DND-41 (cell line): ENCODE data around the gene FXYD7.

Source experiments
- ATAC-seq: fragments of 200-7000 bp; cut with Tn5 transposase; 3 replicates; pipeline ENCODE4 v1.9.1; 2021; ENCODE audit warnings: low read depth; ENCODE audit not compliant: insufficient read depth
- DNase-seq: peaks from one replicate; pipeline ENCODE4 v3.0.0-alpha.2; 2020
- H2AFZ ChIP-seq: 2 replicates; pipeline ENCODE4 v1.6.0; 2012; ENCODE audit warnings: low read depth, low read length
- H3K27ac ChIP-seq: 2 replicates; pipeline ENCODE4 v1.5.1; 2012; ENCODE audit warnings: low read length, inconsistent platforms
- H3K27me3 ChIP-seq: fragments of 200-600 bp; sonication (generic); 2 replicates; pipeline ENCODE4 v1.6.0; 2012; ENCODE audit warnings: low read length, mild to moderate bottlenecking, inconsistent platforms; ENCODE audit not compliant: insufficient read depth, poor library complexity
- H3K36me3 ChIP-seq: 2 replicates; pipeline ENCODE4 v1.5.1; 2012; ENCODE audit warnings: low read length, inconsistent platforms; ENCODE audit not compliant: insufficient read depth
- H3K4me1 ChIP-seq: 2 replicates; pipeline ENCODE4 v1.5.1; 2012; ENCODE audit warnings: mild to moderate bottlenecking, low read length; ENCODE audit not compliant: insufficient read depth
- H3K4me2 ChIP-seq: 2 replicates; pipeline ENCODE4 v1.6.0; 2012; ENCODE audit warnings: mild to moderate bottlenecking, moderate library complexity, low read length, inconsistent platforms; ENCODE audit not compliant: insufficient read depth
- H3K4me3 ChIP-seq, 2 experiments: fragments of 200-600 bp in 1 of 2; shearing (Covaris generic) in 1 of 2; 2 replicates each; pipeline ENCODE4 v1.5.1; 2012 to 2016; ENCODE audit warnings: inconsistent platforms in 2 of 2, low read length in 2 of 2, mild to moderate bottlenecking in 2 of 2, low read depth in 1 of 2, moderate library complexity in 1 of 2
- H3K79me2 ChIP-seq: 2 replicates; pipeline ENCODE4 v1.6.0; 2012; ENCODE audit warnings: low read length, inconsistent platforms; ENCODE audit not compliant: insufficient read depth
- H3K9ac ChIP-seq: 2 replicates; pipeline ENCODE4 v1.6.0; 2012; ENCODE audit warnings: low read depth, mild to moderate bottlenecking, inconsistent platforms, low read length, moderate library complexity
- H3K9me3 ChIP-seq: 2 replicates; pipeline ENCODE4 v1.5.1; 2012; ENCODE audit warnings: low read length, moderate library complexity, mild to moderate bottlenecking, inconsistent platforms; ENCODE audit not compliant: insufficient read depth, severe bottlenecking
- H4K20me1 ChIP-seq: 2 replicates; pipeline ENCODE4 v1.6.0; 2012; ENCODE audit warnings: low read length; ENCODE audit not compliant: insufficient read depth
- CTCF ChIP-seq: IDR thresholded peaks from 2 replicates; pipeline ENCODE4 v1.5.1; 2012; ENCODE audit warnings: borderline replicate concordance, low read length, moderate library complexity, mild to moderate bottlenecking; ENCODE audit not compliant: poor library complexity, severe bottlenecking; ENCODE audit errors: extremely low read depth
- EZH2 ChIP-seq: IDR thresholded peaks from 3 replicates; pipeline ENCODE4 v1.6.1; 2012; ENCODE audit warnings: borderline replicate concordance, low read depth, mild to moderate bottlenecking, moderate library complexity, low read length, inconsistent platforms; ENCODE audit not compliant: severe bottlenecking

FXYD7 gene

GRCh38 chr19:35143231-35143715, at the start of gene FXYD7:
FXYD7 (plus strand) TSS chr19:35143255; CDS start chr19:35143334, 79 bp downstream.
- DNase-seq (no peak), ATAC-seq (no peak)
- peaks cover 9% of the 10 kb centered on the region; the same call in 1 of the 2 replicates for H4K20me1 ChIP-seq
- no peak within 1 kb of the TSS for H3K27ac ChIP-seq
- no peaks in the 10 kb centered on the region for H3K9me3 ChIP-seq
- H2AFZ ChIP-seq = no peak within 1 kb of the TSS
- peaks cover 11% of the 10 kb centered on the region for H3K4me1 ChIP-seq
- H3K4me2 ChIP-seq = no peak within 1 kb of the TSS
- H3K79me2 ChIP-seq = no peaks in the 10 kb centered on the region
- no peak for TF ChIP-seq CTCF
- no peak for TF ChIP-seq EZH2
- no peaks in the 10 kb centered on the region for H3K36me3 ChIP-seq
- H3K9ac ChIP-seq = no peak within 1 kb of the TSS
- H3K27me3 ChIP-seq = peaks cover 3% of the 10 kb centered on the region
- no peak within 1 kb of the TSS for H3K4me3 ChIP-seq

- H3K4me3 ChIP-seq = no peak overlapping the region
- ATAC-seq (no peak), DNase-seq (no peak)
- H3K4me2 ChIP-seq = no peak overlapping the region
- H3K9me3 ChIP-seq = no peaks in the 10 kb centered on the region
- H3K4me1 ChIP-seq = no peaks in the 10 kb centered on the region
- no peaks in the 10 kb centered on the region for H3K79me2 ChIP-seq
- no peak overlapping the region for H3K9ac ChIP-seq
- H3K36me3 ChIP-seq = no peaks in the 10 kb centered on the region
- no peak overlapping the region for H2AFZ ChIP-seq
- no peaks in the 10 kb centered on the region for H4K20me1 ChIP-seq
- no peaks in the 10 kb centered on the region for H3K27me3 ChIP-seq
- H3K27ac ChIP-seq = no peak overlapping the region
- TF ChIP-seq CTCF (no peak), EZH2 (no peak)
These were observed 49.6 kb upstream of the FXYD7 start for GRCh38 chr19:35093430-35093829.

GRCh38 chr19:35093941-35094647, 49.0 kb upstream of the FXYD7 start:
- Histone ChIP-seq H3K9ac (no peak overlapping the region), H3K4me2 (no peak overlapping the region), H3K4me1 (no peaks in the 10 kb centered on the region), H3K4me3 (no peak overlapping the region), H2AFZ (no peak overlapping the region), H4K20me1 (no peaks in the 10 kb centered on the region), H3K9me3 (no peaks in the 10 kb centered on the region), H3K36me3 (no peaks in the 10 kb centered on the region), H3K27ac (no peak overlapping the region), H3K79me2 (no peaks in the 10 kb centered on the region), H3K27me3 (no peaks in the 10 kb centered on the region)
- no peak for ATAC-seq
- TF ChIP-seq CTCF = no peak
- TF ChIP-seq EZH2 = no peak
- DNase-seq = no peak
